IMR-90 (cell line): ENCODE results near the gene GSTT4. TPM values are rescaled to one million over a fixed set of nuclear protein-coding genes. Genes with fewer than 3 reads are reported as not detected.

ENCODE experiments used
- ATAC-seq: fragments of 200-7000 bp; cut with Tn5 transposase; 2 replicates; pipeline ENCODE4 v1.9.1; 2020; ENCODE audit warnings: low read depth, mild to moderate bottlenecking, moderate library complexity
- BruUV-seq: library from RNA; stranded (reverse); fragments of 400-500 nt; replicated peaks from 2 replicates; lab custom pipeline; 2021; lab: Mats Ljungman, UMichigan
- CTCF ChIA-PET: fragments of 300-600 bp; formaldehyde crosslinking; extraction: SDS; loops from one replicate; lab custom pipeline; 2021; ENCODE audit warnings: antibody characterized with exemption; lab: Yijun Ruan, JAX
- POLR2A ChIA-PET: fragments of 300-600 bp; sonication (Branson Sonifier 250); formaldehyde crosslinking; loops from one replicate; lab custom pipeline; 2022; ENCODE audit warnings: antibody characterized with exemption; ENCODE audit not compliant: unreplicated experiment; lab: Charles Lee
- DNase-seq: peaks from one replicate; pipeline ENCODE4 v3.0.0; 2013
- H2AFZ ChIP-seq: replicated peaks from 2 replicates; pipeline ENCODE3; 2013; ENCODE audit warnings: low read length, mild to moderate bottlenecking; ENCODE audit not compliant: poor library complexity
- H2AK5ac ChIP-seq: 2 replicates; pipeline ENCODE4 v1.6.1; 2013; ENCODE audit warnings: low read depth, low read length, inconsistent platforms
- H2AK9ac ChIP-seq: replicated peaks from 2 replicates; pipeline ENCODE3; 2013; ENCODE audit warnings: mild to moderate bottlenecking, low read depth, low read length, moderate library complexity; ENCODE audit not compliant: poor library complexity
- H2BK120ac ChIP-seq: 2 replicates; pipeline ENCODE4 v1.6.1; 2013; ENCODE audit warnings: low read depth, low read length, inconsistent platforms
- H2BK15ac ChIP-seq: 3 replicates; pipeline ENCODE4 v1.6.1; 2013; ENCODE audit warnings: low read depth, low read length, inconsistent platforms
- H2BK20ac ChIP-seq: 2 replicates; pipeline ENCODE4 v1.6.1; 2013; ENCODE audit warnings: low read depth, mild to moderate bottlenecking, inconsistent platforms, low read length, moderate library complexity
- H2BK5ac ChIP-seq: 2 replicates; pipeline ENCODE4 v1.6.1; 2013; ENCODE audit warnings: mild to moderate bottlenecking, low read depth, low read length, inconsistent platforms; ENCODE audit not compliant: poor library complexity, severe bottlenecking
- H3K14ac ChIP-seq: replicated peaks from 2 replicates; pipeline ENCODE4 v1.6.1; 2013; ENCODE audit warnings: low read depth, low read length, inconsistent platforms
- H3K18ac ChIP-seq: 2 replicates; pipeline ENCODE4 v1.6.1; 2013; ENCODE audit warnings: low read depth, low read length, control low read depth
- H3K23ac ChIP-seq: 2 replicates; pipeline ENCODE4 v1.6.1; 2013; ENCODE audit warnings: low read depth, low read length, inconsistent platforms
- H3K27ac ChIP-seq: 2 replicates; pipeline ENCODE4 v1.5.1; 2013; ENCODE audit warnings: mild to moderate bottlenecking, control low read depth, low read length; ENCODE audit not compliant: insufficient read depth
- H3K27me3 ChIP-seq: 2 replicates; pipeline ENCODE4 v1.6.1; 2013; ENCODE audit warnings: low read length; ENCODE audit not compliant: control insufficient read depth, insufficient read depth
- H3K36me3 ChIP-seq: 2 replicates; pipeline ENCODE4 v1.6.1; 2013; ENCODE audit warnings: low read length, mixed read lengths; ENCODE audit not compliant: control insufficient read depth, insufficient read depth
- H3K4ac ChIP-seq: 2 replicates; pipeline ENCODE4 v1.6.1; 2013; ENCODE audit warnings: low read depth, low read length, inconsistent platforms
- H3K4me1 ChIP-seq: 2 replicates; pipeline ENCODE4 v1.6.1; 2013; ENCODE audit warnings: low read length, mixed read lengths; ENCODE audit not compliant: control insufficient read depth, insufficient read depth
- H3K4me2 ChIP-seq: 2 replicates; pipeline ENCODE4 v1.6.1; 2013; ENCODE audit warnings: low read depth, mild to moderate bottlenecking, control low read depth, low read length, moderate library complexity
- H3K4me3 ChIP-seq: 2 replicates; pipeline ENCODE4 v1.5.1; 2013; ENCODE audit warnings: low read depth, mild to moderate bottlenecking, control low read depth, low read length, moderate library complexity; ENCODE audit not compliant: insufficient read depth
- H3K56ac ChIP-seq: 2 replicates; pipeline ENCODE4 v1.6.1; 2013; ENCODE audit warnings: low read length, inconsistent platforms; ENCODE audit not compliant: insufficient read depth; ENCODE audit errors: extremely low read depth
- H3K79me1 ChIP-seq, 2 experiments: 2 replicates each; pipeline ENCODE4 v1.6.1; 2013; ENCODE audit warnings: low read length in 2 of 2, inconsistent platforms in 1 of 2, low read depth in 1 of 2
- H3K9ac ChIP-seq: 2 replicates; pipeline ENCODE4 v1.6.1; 2013; ENCODE audit warnings: low read depth, low read length, control low read depth
- H3K9me1 ChIP-seq: 2 replicates; pipeline ENCODE4 v1.6.1; 2013; ENCODE audit warnings: low read length, inconsistent platforms; ENCODE audit not compliant: insufficient read depth
- H3K9me3 ChIP-seq: 2 replicates; pipeline ENCODE4 v1.6.1; 2013; ENCODE audit warnings: low read length; ENCODE audit not compliant: control insufficient read depth, insufficient read depth
- H4K20me1 ChIP-seq: 2 replicates; pipeline ENCODE4 v1.6.1; 2013; ENCODE audit warnings: low read length, inconsistent platforms; ENCODE audit not compliant: insufficient read depth
- H4K5ac ChIP-seq: 2 replicates; pipeline ENCODE4 v1.6.1; 2013; ENCODE audit warnings: mild to moderate bottlenecking, low read depth, low read length, control low read depth
- H4K8ac ChIP-seq, 2 experiments: 2 replicates each; pipeline ENCODE4 v1.6.1; 2013; ENCODE audit warnings: low read depth in 2 of 2, low read length in 2 of 2, control low read depth in 1 of 2, inconsistent platforms in 1 of 2
- H4K91ac ChIP-seq: 2 replicates; pipeline ENCODE4 v1.6.1; 2013; ENCODE audit warnings: low read depth, low read length, inconsistent platforms; ENCODE audit not compliant: insufficient read depth
- BHLHE40 ChIP-seq: fragments of 150-350 bp; IDR thresholded peaks from 2 replicates; pipeline ENCODE4 v1.6.1; 2016; ENCODE audit warnings: mild to moderate bottlenecking, low read depth, low read length
- MAFK ChIP-seq: IDR thresholded peaks from 2 replicates; pipeline ENCODE4 v1.6.1; 2012; ENCODE audit warnings: low read depth, low read length, improper control_type of control experiment
- MAZ ChIP-seq: IDR thresholded peaks from 2 replicates; pipeline ENCODE4 v1.6.1; 2012; ENCODE audit warnings: low read depth, mild to moderate bottlenecking, low read length, improper control_type of control experiment, moderate library complexity, borderline replicate concordance
- NFE2L2 ChIP-seq: fragments of 150-350 bp; IDR thresholded peaks from 2 replicates; pipeline ENCODE4 v1.6.1; 2016; ENCODE audit warnings: low read depth, mild to moderate bottlenecking, low read length
- RCOR1 ChIP-seq: IDR thresholded peaks from 2 replicates; pipeline ENCODE4 v1.6.1; 2012; ENCODE audit warnings: mild to moderate bottlenecking, low read length, improper control_type of control experiment; ENCODE audit not compliant: insufficient replicate concordance
- SMC3 ChIP-seq: fragments of 150-350 bp; IDR thresholded peaks from 2 replicates; pipeline ENCODE4 v1.6.1; 2016; ENCODE audit warnings: low read depth, mild to moderate bottlenecking, antibody characterized with exemption, low read length, moderate library complexity
- WGBS, 2 experiments: methylation state at CpG; one replicate each; pipeline versions ENCODE4 v1.1.5 to v1.1.7; 2013; ENCODE audit warnings: missing lambda C conversion rate in 2 of 2; ENCODE audit not compliant: insufficient read length in 1 of 2; ENCODE audit errors: extremely low coverage in 2 of 2; 5-methylcytosine and 5-hydroxymethylcytosine counted together
- dilution Hi-C: fragments of 300-500 bp; cut with HindIII; formaldehyde crosslinking; loops from one replicate; pipeline ENCODE4 v1.14.3; 2018; ENCODE audit warnings: low sequenced_read_pairs; ENCODE audit not compliant: unreplicated experiment
- in situ Hi-C: fragments of 300-500 bp; cut with MboI; formaldehyde crosslinking; loops from 3 replicates; pipeline ENCODE4 v1.14.3; 2019; ENCODE audit warnings: low sequenced_read_pairs, inconsistent platforms, mixed read lengths
- intact Hi-C: fragments of 100-400 bp; cut with micrococcal nuclease; formaldehyde crosslinking; loops from 2 replicates; pipeline ENCODE4 v1.10.0; 2022
- polyA plus RNA-seq, 3 experiments: library from polyadenylated mRNA; depleted of rRNA; stranded (reverse); fragments of >200 nt; gene quantifications; 2 replicates each; pipeline ENCODE4 v1.2.3, GENCODE V29; 2012; ENCODE audit warnings: low replicate concordance in 1 of 3
- total RNA-seq: library from RNA; depleted of rRNA; stranded (reverse); fragments of >200 nt; gene quantifications from 2 replicates; pipeline ENCODE4 v1.2.3, GENCODE V29; 2012
- TF ChIP-seq, protein P1 (sequence below): conservative IDR thresholded peaks from 2 replicates; pipeline ENCODE4 v1.5.1; 2012; ENCODE audit warnings: mild to moderate bottlenecking, low read depth, low read length, improper control_type of control experiment
- TF ChIP-seq, protein P2 (sequence below): fragments of 150-350 bp; IDR thresholded peaks from 2 replicates; pipeline ENCODE4 v1.6.1; 2016; ENCODE audit warnings: low read depth, mild to moderate bottlenecking, low read length, moderate library complexity, borderline replicate concordance

Gene GSTT4
- total and polyA plus RNA-seq, 2 of the 4 experiments (the other 2 are of a cell fraction) = not detected

DNA sequence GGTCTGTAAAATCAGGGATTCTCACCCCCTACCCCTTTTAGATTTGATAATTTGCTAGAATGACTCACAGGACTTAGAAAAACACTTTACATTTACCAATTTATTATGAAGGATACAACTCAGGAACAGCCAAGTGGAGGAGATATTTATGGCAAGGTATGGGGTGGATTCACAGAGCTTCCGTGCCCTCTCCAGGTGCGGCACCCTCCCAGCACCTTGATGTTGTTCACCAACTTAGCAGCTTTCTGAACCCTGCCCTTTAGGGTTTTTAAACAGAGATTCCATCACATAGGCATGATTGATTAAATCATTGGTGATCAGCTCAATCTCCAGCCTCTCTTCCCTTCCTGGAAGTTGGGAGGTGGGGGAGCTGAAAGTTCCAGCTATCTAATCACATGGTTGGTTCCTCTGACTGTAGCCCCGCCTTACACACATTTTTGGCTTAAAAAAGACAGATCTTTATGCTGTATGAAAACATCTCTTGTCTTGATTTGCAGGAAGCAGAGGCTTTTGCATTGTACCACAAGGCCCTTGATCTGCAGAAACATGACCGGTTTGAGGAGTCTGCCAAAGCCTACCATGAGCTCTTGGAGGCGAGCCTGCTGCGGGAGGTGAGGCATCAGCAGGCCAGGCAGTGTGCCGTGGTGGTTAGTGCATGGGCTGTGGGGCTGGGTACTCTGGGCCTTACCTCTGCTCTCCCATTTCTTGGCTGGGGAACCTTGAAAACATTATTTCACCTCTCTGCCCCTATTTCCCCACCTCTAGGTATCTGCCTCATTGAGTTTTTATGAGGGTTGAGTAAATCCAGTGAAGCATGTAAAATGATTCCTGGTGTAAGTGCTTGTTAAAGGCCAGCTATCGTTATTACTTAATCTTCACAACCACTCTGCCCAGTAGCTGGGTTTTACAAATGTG, 32.9 kb upstream of the GSTT4 start:
- Histone ChIP-seq H2AK9ac (no peak overlapping the region), H2BK15ac (no peak overlapping the region), H3K27me3 (no peaks in the 10 kb centered on the region), H2BK120ac (no peak overlapping the region), H3K14ac (no peak overlapping the region), H3K18ac (no peak overlapping the region), H3K56ac (no peak overlapping the region), H3K9ac (no peak overlapping the region), H3K4ac (no peak overlapping the region), H3K4me3 (no peak overlapping the region), H2AFZ (no peak overlapping the region), H2BK5ac (no peak overlapping the region), H3K4me1 (peaks cover 4% of the 10 kb centered on the region), H3K36me3 (peaks cover 33% of the 10 kb centered on the region), H2BK20ac (no peak overlapping the region), H3K23ac (no peak overlapping the region), H2AK5ac (no peak overlapping the region), H4K20me1 (peaks cover 32% of the 10 kb centered on the region), H3K9me3 (no peaks in the 10 kb centered on the region), H3K27ac (no peak overlapping the region), H4K5ac (no peak overlapping the region), H4K91ac (no peak overlapping the region), H3K4me2 (no peak overlapping the region), H3K9me1 (peaks cover 10% of the 10 kb centered on the region), H3K79me1 (peaks cover 13 to 25% of the 10 kb centered on the region in 2 experiments), H4K8ac (no peak overlapping the region)
- WGBS, 2 experiments = no CpG with 5 or more reads among the region's 8 CpGs
- TF ChIP-seq BHLHE40 (no peak), MAZ (no peak), SMC3 (no peak), NFE2L2 (no peak), MAFK (no peak), RCOR1 (no peak)
- TF ChIP-seq, protein P1, sequence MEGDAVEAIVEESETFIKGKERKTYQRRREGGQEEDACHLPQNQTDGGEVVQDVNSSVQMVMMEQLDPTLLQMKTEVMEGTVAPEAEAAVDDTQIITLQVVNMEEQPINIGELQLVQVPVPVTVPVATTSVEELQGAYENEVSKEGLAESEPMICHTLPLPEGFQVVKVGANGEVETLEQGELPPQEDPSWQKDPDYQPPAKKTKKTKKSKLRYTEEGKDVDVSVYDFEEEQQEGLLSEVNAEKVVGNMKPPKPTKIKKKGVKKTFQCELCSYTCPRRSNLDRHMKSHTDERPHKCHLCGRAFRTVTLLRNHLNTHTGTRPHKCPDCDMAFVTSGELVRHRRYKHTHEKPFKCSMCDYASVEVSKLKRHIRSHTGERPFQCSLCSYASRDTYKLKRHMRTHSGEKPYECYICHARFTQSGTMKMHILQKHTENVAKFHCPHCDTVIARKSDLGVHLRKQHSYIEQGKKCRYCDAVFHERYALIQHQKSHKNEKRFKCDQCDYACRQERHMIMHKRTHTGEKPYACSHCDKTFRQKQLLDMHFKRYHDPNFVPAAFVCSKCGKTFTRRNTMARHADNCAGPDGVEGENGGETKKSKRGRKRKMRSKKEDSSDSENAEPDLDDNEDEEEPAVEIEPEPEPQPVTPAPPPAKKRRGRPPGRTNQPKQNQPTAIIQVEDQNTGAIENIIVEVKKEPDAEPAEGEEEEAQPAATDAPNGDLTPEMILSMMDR = no peak
- TF ChIP-seq, protein P2, sequence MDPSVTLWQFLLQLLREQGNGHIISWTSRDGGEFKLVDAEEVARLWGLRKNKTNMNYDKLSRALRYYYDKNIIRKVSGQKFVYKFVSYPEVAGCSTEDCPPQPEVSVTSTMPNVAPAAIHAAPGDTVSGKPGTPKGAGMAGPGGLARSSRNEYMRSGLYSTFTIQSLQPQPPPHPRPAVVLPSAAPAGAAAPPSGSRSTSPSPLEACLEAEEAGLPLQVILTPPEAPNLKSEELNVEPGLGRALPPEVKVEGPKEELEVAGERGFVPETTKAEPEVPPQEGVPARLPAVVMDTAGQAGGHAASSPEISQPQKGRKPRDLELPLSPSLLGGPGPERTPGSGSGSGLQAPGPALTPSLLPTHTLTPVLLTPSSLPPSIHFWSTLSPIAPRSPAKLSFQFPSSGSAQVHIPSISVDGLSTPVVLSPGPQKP = no peak
- in situ Hi-C loops = no loop called here
- dilution Hi-C loops = no loop called here
- POLR2A ChIA-PET = no interaction called here
- CTCF ChIA-PET = interaction anchor here (1.3 to 1.5 kb wide), 2 partner anchors 27 to 69 kb away, joined by 3 read pairs; partner anchors contain the start of gene CABIN1
- ATAC-seq (no peak), DNase-seq (no peak)
- intact Hi-C loops = no loop called here
- no TSS peak for BruUV-seq
